Activated B cell treated with CpG ODN at 0.5 μM for 24 hours (primary cell): ENCODE results near the gene PPP1R14D. TPM values are rescaled to one million over a fixed set of nuclear protein-coding genes. Genes with fewer than 3 reads are reported as not detected.

Source experiments
- ATAC-seq: fragments of 200-7000 bp; cut with Tn5 transposase; one replicate; pipeline ENCODE4 v1.10.0; 2021; ENCODE audit warnings: low read depth, mild to moderate bottlenecking, moderate library complexity
- CTCF ChIA-PET: fragments of 350-600 bp; sonication (Branson Sonifier 250); formaldehyde crosslinking; loops from one replicate; lab custom pipeline; 2021; ENCODE audit warnings: antibody characterized with exemption; lab: Charles Lee
- POLR2A ChIA-PET: fragments of 350-600 bp; sonication (Branson Sonifier 250); formaldehyde crosslinking; loops from one replicate; lab custom pipeline; 2021; ENCODE audit warnings: antibody characterized with exemption; lab: Charles Lee
- DNase-seq: peaks from one replicate; pipeline ENCODE4 v3.0.0; 2022
- H3K27ac Mint-ChIP-seq: one replicate; pipeline ENCODE4 v1.8.0; 2020; ENCODE audit warnings: mixed read lengths
- H3K27me3 Mint-ChIP-seq: one replicate; pipeline ENCODE4 v1.8.0; 2021; ENCODE audit warnings: mixed read lengths
- H3K36me3 Mint-ChIP-seq: one replicate; pipeline ENCODE4 v1.8.0; 2021; ENCODE audit warnings: low read depth, mixed read lengths
- H3K4me1 Mint-ChIP-seq: one replicate; pipeline ENCODE4 v1.8.0; 2021; ENCODE audit warnings: mixed read lengths
- H3K4me3 Mint-ChIP-seq: one replicate; pipeline ENCODE4 v1.8.0; 2020; ENCODE audit warnings: mild to moderate bottlenecking, mixed read lengths
- H3K9me3 Mint-ChIP-seq: one replicate; pipeline ENCODE4 v1.8.0; 2020; ENCODE audit warnings: mixed read lengths
- CTCF ChIP-seq: fragments of 200-600 bp; IDR thresholded peaks from one replicate; pipeline ENCODE4 v1.8.0; 2022; ENCODE audit warnings: antibody characterized with exemption, mild to moderate bottlenecking
- intact Hi-C: fragments of 100-400 bp; cut with micrococcal nuclease; formaldehyde crosslinking; loops from one replicate; pipeline ENCODE4 v1.15.1; 2024
- total RNA-seq: library from RNA; stranded (reverse); gene quantifications from 2 replicates; pipeline ENCODE4 v1.2.3, GENCODE V29; 2022

Gene PPP1R14D
- total RNA-seq, 1 donor from 2014 or later = 0.31 TPM

DNA sequence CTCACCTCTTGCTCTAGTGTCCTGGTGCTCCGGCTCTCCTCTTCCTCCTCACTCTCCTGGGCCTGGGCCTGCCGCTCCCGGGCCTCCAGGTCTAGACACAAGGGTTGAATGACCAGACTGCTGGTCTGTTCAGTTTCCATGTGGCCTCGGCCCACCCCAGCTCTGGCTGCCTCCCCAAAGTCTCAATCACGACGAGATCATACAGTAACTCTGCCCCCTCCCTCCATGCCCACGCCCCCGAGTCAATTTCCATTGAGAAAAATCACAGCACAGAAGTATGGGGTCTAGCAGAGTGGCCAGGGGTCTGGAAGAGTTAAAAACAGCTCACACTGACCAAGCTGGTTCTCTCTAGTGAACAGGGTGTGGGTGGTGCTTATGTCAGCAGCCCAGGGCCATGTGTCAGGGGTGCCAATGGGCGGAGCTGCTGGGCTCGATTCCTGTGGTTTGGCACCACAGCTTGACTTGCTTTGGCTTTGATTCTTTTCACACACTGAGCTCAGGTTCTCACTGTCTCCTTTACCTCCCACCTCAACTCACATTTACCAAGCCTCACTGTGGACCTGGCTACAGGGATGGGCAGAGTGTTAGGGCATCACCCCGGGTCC lies 51.9 kb downstream of the PPP1R14D start:
- POLR2A ChIA-PET = interaction anchor here (0.6 to 2.4 kb wide), 3 partner anchors 13 to 82 kb away, joined by 3 to 7 read pairs (median 3); partner anchors contain the start of genes GCHFR and RAD51
- intact Hi-C loops = no loop called here
- Mint-ChIP-seq H3K9me3 (no peaks in the 10 kb centered on the region), H3K27me3 (no peaks in the 10 kb centered on the region), H3K4me1 (peaks cover 12% of the 10 kb centered on the region), H3K27ac (no peak overlapping the region), H3K4me3 (no peak overlapping the region), H3K36me3 (peaks cover 56% of the 10 kb centered on the region)
- TF ChIP-seq CTCF = no peak
- ATAC-seq (no peak), DNase-seq (no peak)
- CTCF ChIA-PET = interaction anchor here (1.1 to 1.4 kb wide), 2 partner anchors 29 to 187 kb away, joined by 3 read pairs; no protein-coding TSS in a partner anchor

- Mint-ChIP-seq H3K36me3 (peaks cover 56% of the 10 kb centered on the region), H3K9me3 (no peaks in the 10 kb centered on the region), H3K27ac (no peak overlapping the region), H3K4me3 (no peak overlapping the region), H3K4me1 (peaks cover 19% of the 10 kb centered on the region), H3K27me3 (no peaks in the 10 kb centered on the region)
- ChIA-PET POLR2A (interaction anchor here (0.5 to 2.4 kb wide), 4 partner anchors 12 to 123 kb away, joined by 3 to 7 read pairs (median 4); partner anchors contain the start of genes GCHFR and RAD51), CTCF (interaction anchor here (1.4 kb wide), 1 partner anchor 28 kb away, joined by 3 read pairs; no protein-coding TSS in a partner anchor)
- no peak for DNase-seq
- ATAC-seq = no peak
- no peak for TF ChIP-seq CTCF
- intact Hi-C loops = no loop called here
Observed at GRCh38 chr15:40775740-40776536, 52.6 kb downstream of the PPP1R14D start.

GRCh38 chr15:40775007-40775406 lies 53.5 kb downstream of the PPP1R14D start:
- no peak for DNase-seq
- intact Hi-C loops = no loop called here

DNA sequence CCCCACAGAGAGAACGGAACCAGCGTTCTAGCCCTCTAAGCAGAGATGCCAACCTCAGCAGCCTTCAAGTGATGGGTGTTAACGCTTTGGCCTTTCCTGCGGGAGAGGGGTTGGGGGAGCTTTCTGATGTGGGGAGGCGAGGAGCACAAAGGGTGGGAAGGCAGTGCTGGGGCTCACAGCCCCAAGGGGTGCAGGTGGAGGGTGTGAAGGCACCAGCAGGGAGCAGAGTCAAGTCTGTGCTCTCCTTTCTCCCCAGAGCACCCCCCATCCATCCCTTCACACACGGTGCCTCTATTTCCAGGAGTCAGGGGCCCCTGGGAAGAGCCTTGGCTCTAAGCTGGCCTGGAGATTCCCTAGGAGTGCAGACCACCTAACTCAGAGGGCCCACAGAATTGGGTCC lies 54.6 kb downstream of the PPP1R14D start:
- no peak overlapping the region for H3K27ac Mint-ChIP-seq
- POLR2A ChIA-PET = no interaction called here
- ATAC-seq = no peak

More at GRCh38 chr15:40775007-40775406, 53.5 kb downstream of the PPP1R14D start:
- Mint-ChIP-seq H3K4me1 (peaks cover 26% of the 10 kb centered on the region), H3K4me3 (no peak overlapping the region), H3K9me3 (no peaks in the 10 kb centered on the region), H3K27ac (no peak overlapping the region), H3K36me3 (peaks cover 53% of the 10 kb centered on the region), H3K27me3 (no peaks in the 10 kb centered on the region)
- ChIA-PET POLR2A (interaction anchor here (2.4 kb wide), 1 partner anchor 11 kb away, joined by 7 read pairs; the partner anchor contains the start of gene GCHFR), CTCF (no interaction called here)
- no peak for TF ChIP-seq CTCF
- no peak for ATAC-seq

More for the DNA sequence above, 54.6 kb downstream of the PPP1R14D start:
- Mint-ChIP-seq H3K36me3 (peaks cover 46% of the 10 kb centered on the region), H3K4me1 (peaks cover 38% of the 10 kb centered on the region), H3K9me3 (no peaks in the 10 kb centered on the region), H3K4me3 (no peak overlapping the region), H3K27me3 (no peaks in the 10 kb centered on the region)
- TF ChIP-seq CTCF = no peak
- CTCF ChIA-PET = interaction anchor here (0.7 kb wide), 1 partner anchor 9 kb away, joined by 3 read pairs; no protein-coding TSS in a partner anchor
- DNase-seq = no peak
- intact Hi-C loops = no loop called here
